ENCODE measurements around the gene MCF2L. TPM values are rescaled to one million over a fixed set of nuclear protein-coding genes. Genes with fewer than 3 reads are reported as not detected.
"Not testable (repeated sequence)": the region's sequence is repeated elsewhere in the genome, so short reads cannot be mapped to it uniquely, and the experiment has no call there.

MCF2L gene
- total RNA-seq, 1 donor from 2014 or later, result 49.5 TPM

DNA sequence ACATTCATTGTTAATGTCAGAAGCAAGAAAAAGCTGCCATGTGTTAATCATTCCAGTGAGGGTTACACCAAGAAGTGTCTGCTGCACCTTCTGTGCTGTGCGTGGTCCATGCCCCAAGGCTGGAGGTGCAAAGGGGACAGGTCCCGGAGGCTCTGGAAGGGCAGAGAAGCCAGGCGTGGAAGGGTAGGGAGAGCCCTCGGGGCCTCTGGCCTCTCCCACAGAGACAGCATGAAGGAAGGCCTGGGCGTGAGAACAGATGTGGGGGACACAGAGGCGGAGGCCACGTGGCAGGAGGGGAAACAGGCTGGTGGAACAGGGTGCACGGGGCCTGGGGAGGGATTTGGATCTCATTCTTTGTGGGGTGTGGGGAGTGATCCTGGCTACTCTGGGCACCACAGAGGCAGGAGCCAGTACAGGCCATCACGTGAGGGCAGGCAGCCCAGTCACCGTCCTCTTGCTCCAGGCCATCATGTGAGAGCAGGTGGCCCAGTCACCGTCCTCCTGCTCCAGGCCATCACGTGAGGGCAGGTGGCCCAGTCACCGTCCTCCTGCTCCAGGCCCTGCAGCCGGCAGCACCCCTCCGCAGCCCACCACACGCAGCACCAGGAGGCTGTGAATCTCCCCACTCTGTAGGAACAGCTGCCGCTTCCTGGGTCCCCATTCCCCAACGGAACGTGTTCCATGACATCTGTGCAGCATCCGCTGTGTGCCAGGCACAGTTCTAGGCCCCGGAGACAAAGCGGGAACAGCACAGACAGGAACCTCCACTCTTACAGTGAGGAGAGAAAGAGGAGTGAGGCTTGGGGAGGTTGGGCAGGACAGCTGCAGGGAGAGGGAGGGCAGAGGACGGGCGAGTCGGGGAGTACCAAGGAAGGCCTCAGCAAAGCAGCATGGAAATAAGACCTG, 126.4 kb downstream of the MCF2L start:
- intact Hi-C loops (cut with micrococcal nuclease), result no loop called here
- ATAC-seq (no peak), DNase-seq (peak; percentile 21)

- intact Hi-C loops (cut with micrococcal nuclease), result no loop called here
- DNase-seq (peak; percentile 23), ATAC-seq (no peak)
Observed at GRCh38 chr13:113096052-113096744, 127.2 kb downstream of the MCF2L start.

GRCh38 chr13:113096745-113097305, 127.8 kb downstream of the MCF2L start:
- ATAC-seq (peak; percentile 11), DNase-seq (peak; percentile 22)
- intact Hi-C loops (cut with micrococcal nuclease), result no loop called here

- DNase-seq, result no peak
Observed at GRCh38 chr13:113097651-113098050, 128.6 kb downstream of the MCF2L start.

GRCh38 chr13:113098162-113098732, 129.2 kb downstream of the MCF2L start:
- intact Hi-C loops (cut with micrococcal nuclease), result no loop called here
- no peak for ATAC-seq
- no peak for DNase-seq

More at GRCh38 chr13:113097651-113098050, 128.6 kb downstream of the MCF2L start:
- intact Hi-C loops (cut with micrococcal nuclease), result no loop called here
- no peak for ATAC-seq

DNA sequence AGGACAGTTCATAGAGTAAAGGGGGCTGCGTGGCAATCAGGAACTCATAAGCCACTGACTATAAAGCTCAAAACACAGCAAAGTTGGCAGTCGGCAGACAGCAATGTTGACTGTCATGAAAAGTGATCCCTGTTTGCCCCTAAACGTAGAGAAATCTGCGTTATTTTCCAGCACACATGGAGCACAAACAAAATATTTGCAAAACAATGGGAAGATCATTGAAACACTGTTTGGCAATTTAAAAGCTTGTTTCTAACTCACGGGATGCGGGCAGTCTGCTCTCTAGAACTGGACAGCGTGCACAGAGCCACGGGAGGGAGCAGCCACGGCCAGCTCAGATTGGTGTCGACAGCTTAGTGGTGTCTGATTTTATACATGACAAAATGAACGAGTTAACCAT, 130.1 kb downstream of the MCF2L start:
- no peak for DNase-seq
- intact Hi-C loops (cut with micrococcal nuclease), result no loop called here
- no peak for ATAC-seq

DNA sequence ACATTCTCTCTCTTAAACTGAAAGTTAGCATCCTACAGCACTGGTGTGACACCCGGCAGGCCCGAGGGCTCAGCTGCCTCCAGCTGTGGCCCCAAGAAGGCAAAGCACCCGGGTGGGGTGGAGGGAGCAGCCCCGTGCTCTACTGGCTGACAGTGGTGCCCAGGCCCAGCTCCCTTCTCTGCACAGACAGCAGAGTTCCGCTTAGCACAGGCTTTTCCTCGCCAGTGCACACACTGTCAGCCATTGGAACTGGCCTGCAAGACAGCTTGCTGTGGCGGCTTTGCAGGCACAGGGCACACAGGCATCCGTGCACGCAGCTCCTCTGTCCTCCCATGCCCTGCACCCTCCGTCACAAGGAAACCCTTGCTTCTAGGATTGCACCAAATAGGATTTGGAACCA, 133.3 kb downstream of the MCF2L start:
- DNase-seq; intact Hi-C loops (cut with micrococcal nuclease): not testable (repeated sequence)
- peak; percentile 9 for ATAC-seq

DNA sequence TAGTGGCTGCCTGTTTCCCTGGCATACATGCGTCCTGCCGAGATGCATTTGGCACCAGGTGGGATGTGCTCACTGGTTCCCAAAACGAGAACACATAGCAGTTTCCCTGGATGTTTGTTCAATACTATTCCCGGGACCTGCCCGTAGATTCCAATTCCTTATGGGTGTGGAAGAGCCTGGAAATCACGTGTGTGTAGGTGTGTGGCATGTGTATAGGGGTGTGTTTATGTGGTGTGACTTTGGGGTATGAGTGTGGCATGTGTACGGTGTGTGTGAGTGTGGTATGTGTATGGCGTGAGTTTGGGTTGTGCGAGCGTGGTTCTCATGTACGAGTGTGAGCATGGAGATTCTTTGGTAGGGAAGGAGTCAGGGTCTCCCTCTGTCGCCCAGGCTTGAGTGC, 133.7 kb downstream of the MCF2L start:
- ATAC-seq (peak; percentile 15), DNase-seq (no peak)
- intact Hi-C loops (cut with micrococcal nuclease), result no loop called here

- intact Hi-C loops (cut with micrococcal nuclease), result no loop called here
- DNase-seq, result no peak
- peak; percentile 18 for ATAC-seq
Observed at GRCh38 chr13:113103646-113104045, 134.6 kb downstream of the MCF2L start.

DNA sequence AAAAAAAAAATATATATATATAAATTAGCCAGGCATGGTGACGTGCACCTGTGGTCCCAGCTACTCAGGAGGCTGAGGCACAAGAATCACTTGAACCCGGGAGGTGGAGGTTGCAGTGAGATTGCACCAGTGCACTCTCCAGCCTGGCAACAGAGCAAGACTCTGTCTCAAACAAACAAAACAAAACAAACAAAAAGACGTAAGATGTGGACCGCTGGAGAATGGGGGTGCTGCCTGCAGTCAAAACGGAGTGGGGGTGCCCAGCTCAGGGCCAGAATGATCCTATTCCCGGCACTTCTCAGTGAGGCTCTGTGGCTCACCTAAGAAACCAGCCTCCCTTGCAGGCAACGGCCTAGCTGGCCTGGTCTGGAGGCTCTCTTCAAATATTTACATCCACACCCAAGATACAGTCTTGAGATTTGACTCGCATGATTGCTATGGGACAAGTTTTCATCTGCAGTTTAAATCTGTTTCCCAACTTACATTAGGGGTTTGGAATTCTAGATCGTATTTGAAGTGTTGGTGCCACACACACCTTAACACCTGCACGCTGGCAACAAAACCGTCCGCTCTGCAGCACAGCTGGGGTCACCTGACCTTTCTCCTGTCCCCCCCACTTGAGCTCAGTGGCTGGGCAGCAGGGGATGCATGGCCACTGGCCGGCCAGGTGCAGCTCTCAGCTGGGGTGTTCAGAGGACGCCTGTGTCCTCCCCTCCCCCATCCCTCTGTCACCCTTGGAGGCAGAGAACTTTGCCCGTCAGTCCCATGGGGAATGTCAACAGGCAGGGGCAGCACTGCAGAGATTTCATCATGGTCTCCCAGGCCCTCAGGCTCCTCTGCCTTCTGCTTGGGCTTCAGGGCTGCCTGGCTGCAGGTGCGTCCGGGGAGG, 136.3 kb downstream of the MCF2L start, which contains the start of gene F7:
TSS of gene F7 (plus strand) at position 760 of the 889 bp plus-strand sequence. CDS start at position 811, 51 bp downstream.
- ATAC-seq (no peak), DNase-seq (peak; percentile 23)
- intact Hi-C loops (cut with micrococcal nuclease), result no loop called here

GRCh38 chr13:113105921-113106452, 137.0 kb downstream of the MCF2L start:
- no peak for ATAC-seq
- intact Hi-C loops (cut with micrococcal nuclease), result no loop called here

GRCh38 chr13:113106711-113107351, 137.8 kb downstream of the MCF2L start:
- DNase-seq, result peak; percentile 22
- intact Hi-C loops (cut with micrococcal nuclease), result no loop called here

More at GRCh38 chr13:113105921-113106452, 137.0 kb downstream of the MCF2L start:
- DNase-seq, result no peak

DNA sequence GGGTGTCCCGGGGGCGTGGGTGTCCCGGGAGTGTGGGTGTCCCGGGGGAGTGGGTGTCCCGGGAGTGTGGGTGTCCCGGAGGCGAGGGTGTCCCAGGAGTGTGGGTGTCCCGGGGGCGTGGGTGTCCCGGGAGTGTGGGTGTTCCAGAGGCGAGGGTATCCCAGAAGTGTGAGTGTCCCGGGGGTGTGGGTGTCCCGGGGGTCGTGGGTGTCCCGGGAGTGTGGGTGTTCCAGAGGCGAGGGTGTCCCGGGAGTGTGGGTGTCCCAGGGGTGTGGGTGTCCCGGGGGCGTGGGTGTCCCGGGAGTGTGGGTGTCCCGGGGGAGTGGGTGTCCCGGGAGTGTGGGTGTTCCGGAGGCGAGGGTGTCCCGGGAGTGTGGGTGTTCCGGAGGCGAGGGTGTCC, 139.5 kb downstream of the MCF2L start:
- intact Hi-C loops (cut with micrococcal nuclease); DNase-seq; ATAC-seq: not testable (repeated sequence)

More at GRCh38 chr13:113106711-113107351, 137.8 kb downstream of the MCF2L start:
- no peak for ATAC-seq

DNA sequence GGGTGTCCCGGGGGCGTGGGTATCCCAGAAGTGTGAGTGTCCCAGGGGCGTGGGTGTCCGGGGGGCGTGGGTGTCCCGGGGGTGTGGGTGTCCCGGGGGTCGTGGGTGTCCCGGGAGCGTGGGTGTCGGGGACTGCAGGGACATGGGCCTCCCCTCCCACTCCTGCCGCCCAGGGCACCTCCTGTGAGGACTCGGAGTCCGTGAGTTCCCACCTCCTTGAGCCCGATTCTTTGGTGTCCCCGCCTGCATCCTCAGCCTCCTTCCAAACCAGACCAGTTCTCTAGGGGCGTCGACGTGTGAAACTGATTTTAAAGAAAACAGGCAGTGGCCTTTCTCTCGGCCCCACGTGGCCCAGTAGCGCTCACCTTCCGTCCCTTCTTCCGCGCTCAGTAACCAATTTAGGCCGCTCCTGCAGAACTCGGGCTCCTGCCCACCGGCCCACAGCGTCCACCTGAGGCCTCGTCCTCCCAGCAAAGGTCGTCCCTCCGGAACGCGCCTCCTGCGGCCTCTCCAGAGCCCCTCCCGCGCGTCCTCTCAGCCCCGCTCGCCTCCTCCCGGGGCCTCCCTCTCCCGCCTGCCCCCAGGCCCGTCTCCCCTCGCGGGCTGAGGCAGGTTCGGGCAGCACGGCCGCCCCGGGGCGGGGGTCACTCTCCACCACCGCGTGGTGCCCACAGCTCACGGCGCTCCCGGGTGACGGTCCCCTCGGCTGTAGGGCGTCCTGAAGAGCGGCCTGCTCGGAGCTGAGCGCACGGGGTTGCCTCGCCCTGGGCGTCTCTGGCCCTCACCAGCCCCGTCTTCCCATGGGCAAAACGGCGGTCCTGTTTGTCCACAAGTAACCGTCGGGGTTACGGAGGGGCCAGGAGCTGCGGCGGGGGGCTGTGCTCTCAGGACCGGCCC, 140.4 kb downstream of the MCF2L start:
- peak; percentile 36 for ATAC-seq
- intact Hi-C loops (cut with micrococcal nuclease), result no loop called here
- peak; percentile 25 for DNase-seq

GRCh38 chr13:113110048-113110851, 141.2 kb downstream of the MCF2L start:
- DNase-seq (peak; percentile 37), ATAC-seq (peak; percentile 58)
- intact Hi-C loops (cut with micrococcal nuclease), result no loop called here

DNA sequence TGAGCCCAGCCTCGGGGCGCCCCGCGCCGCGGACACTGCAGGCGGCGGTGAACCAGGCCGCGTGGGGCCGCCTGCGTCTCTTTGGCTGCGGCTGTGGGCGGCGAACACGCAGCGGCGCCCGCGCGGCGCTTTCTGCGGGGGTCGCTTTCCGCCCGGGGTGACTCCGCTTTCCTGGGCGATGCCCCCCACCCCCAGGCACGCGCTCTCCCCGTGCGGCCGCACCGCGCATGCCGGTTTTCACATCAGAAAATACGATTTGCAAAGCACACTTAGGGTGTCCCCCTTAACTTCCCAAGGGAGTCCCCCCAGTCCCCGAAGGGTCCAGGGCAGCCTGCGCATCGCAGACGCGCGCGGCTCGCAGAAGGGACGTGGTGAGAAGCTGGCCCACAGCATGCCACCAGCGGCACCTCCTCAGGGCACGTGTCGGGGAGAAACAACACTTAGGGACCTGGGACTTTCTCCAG, 141.9 kb downstream of the MCF2L start:
- DNase-seq, result peak; percentile 21
- intact Hi-C loops (cut with micrococcal nuclease), result no loop called here
- ATAC-seq, result no peak
